NT2/D1 (cell line): Measurements from ENCODE around the gene HINFP.

Experiments
- DNase-seq: peaks from one replicate; pipeline ENCODE4 v3.0.0-alpha.2; 2011; ENCODE audit warnings: low read depth, low spot score
- H3K27me3 ChIP-seq: 2 replicates; pipeline ENCODE4 v1.6.0; 2011; ENCODE audit warnings: mild to moderate bottlenecking; ENCODE audit not compliant: insufficient read length, insufficient read depth
- H3K36me3 ChIP-seq: 2 replicates; pipeline ENCODE4 v1.6.1; 2011; ENCODE audit warnings: mild to moderate bottlenecking, low read length, mixed read lengths; ENCODE audit not compliant: insufficient read depth, insufficient read length
- H3K4me1 ChIP-seq: 2 replicates; pipeline ENCODE4 v1.5.1; 2011; ENCODE audit not compliant: insufficient read depth, insufficient read length
- H3K4me3 ChIP-seq: 2 replicates; pipeline ENCODE4 v1.5.1; 2011; ENCODE audit warnings: low read depth; ENCODE audit not compliant: insufficient read length
- H3K9ac ChIP-seq: 2 replicates; pipeline ENCODE4 v1.6.0; 2011; ENCODE audit warnings: low read depth; ENCODE audit not compliant: insufficient read length
- H3K9me3 ChIP-seq: 2 replicates; pipeline ENCODE4 v1.5.1; 2011; ENCODE audit warnings: mild to moderate bottlenecking, low read length; ENCODE audit not compliant: insufficient read depth
- SUZ12 ChIP-seq: IDR thresholded peaks from 2 replicates; pipeline ENCODE4 v1.6.1; 2011; ENCODE audit not compliant: insufficient read length, insufficient read depth; ENCODE audit errors: extremely low read depth
- YY1 ChIP-seq: IDR thresholded peaks from 2 replicates; pipeline ENCODE4 v1.6.1; 2011; ENCODE audit not compliant: insufficient read length, insufficient read depth
- ZNF274 ChIP-seq: IDR thresholded peaks from 2 replicates; pipeline ENCODE4 v1.6.1; 2011; ENCODE audit warnings: mild to moderate bottlenecking, low read depth, low read length

Gene HINFP

GRCh38 chr11:119121008-119121810 lies at the start of gene HINFP:
Gene HINFP (plus strand): TSS chr11:119121580. CDS start chr11:119126945, 5,365 bp downstream.
- H3K4me3 ChIP-seq: peak within 1 kb of the TSS; percentile 95

GRCh38 chr11:119077839-119078238 lies 43.5 kb upstream of the HINFP start:
- Histone ChIP-seq H3K36me3 (peaks cover 62% of the 10 kb centered on the region), H3K4me3 (no peak overlapping the region), H3K9me3 (no peaks in the 10 kb centered on the region), H3K4me1 (no peaks in the 10 kb centered on the region), H3K27me3 (no peaks in the 10 kb centered on the region), H3K9ac (no peak overlapping the region)
- DNase-seq: no peak
- TF ChIP-seq YY1: no peak
- no peak for TF ChIP-seq SUZ12
- TF ChIP-seq ZNF274: no peak

More at GRCh38 chr11:119121008-119121810, at the start of gene HINFP:
- Histone ChIP-seq H3K9ac (peak within 1 kb of the TSS; percentile 97), H3K27me3 (no peaks in the 10 kb centered on the region), H3K9me3 (no peaks in the 10 kb centered on the region), H3K36me3 (peaks cover 20% of the 10 kb centered on the region), H3K4me1 (no peaks in the 10 kb centered on the region)
- DNase-seq: peak; percentile 99
- TF ChIP-seq YY1 (no peak), SUZ12 (no peak), ZNF274 (no peak)

- DNase-seq: no peak
- no peak overlapping the region for H3K9ac ChIP-seq
- H3K9me3 ChIP-seq: no peaks in the 10 kb centered on the region
- no peak overlapping the region for H3K4me3 ChIP-seq
- H3K27me3 ChIP-seq: no peaks in the 10 kb centered on the region
- TF ChIP-seq ZNF274: no peak
- no peak for TF ChIP-seq YY1
- no peak for TF ChIP-seq SUZ12
- H3K36me3 ChIP-seq: peaks cover 52% of the 10 kb centered on the region
- no peaks in the 10 kb centered on the region for H3K4me1 ChIP-seq
Measured at GRCh38 chr11:119078675-119079420, 42.5 kb upstream of the HINFP start.

GRCh38 chr11:119081682-119082260 lies 39.6 kb upstream of the HINFP start:
- DNase-seq: no peak
- H3K9ac ChIP-seq: no peak overlapping the region
- no peaks in the 10 kb centered on the region for H3K27me3 ChIP-seq
- H3K4me1 ChIP-seq: no peaks in the 10 kb centered on the region
- TF ChIP-seq SUZ12: no peak
- TF ChIP-seq ZNF274: no peak
- TF ChIP-seq YY1: no peak
- no peak overlapping the region for H3K4me3 ChIP-seq
- peaks cover 47% of the 10 kb centered on the region for H3K36me3 ChIP-seq
- H3K9me3 ChIP-seq: no peaks in the 10 kb centered on the region

- TF ChIP-seq YY1: no peak
- TF ChIP-seq SUZ12: no peak
- TF ChIP-seq ZNF274: no peak
- peak within 1 kb of the TSS; percentile 79 for H3K4me3 ChIP-seq
Measured at GRCh38 chr11:119084663-119085436, 36.5 kb upstream of the HINFP start, which contains the start of gene HMBS. Gene HMBS (plus strand): TSS chr11:119084881. CDS start chr11:119085034, 153 bp downstream.

GRCh38 chr11:119085437-119085847 lies 35.9 kb upstream of the HINFP start:
- Histone ChIP-seq H3K27me3 (no peaks in the 10 kb centered on the region), H3K4me1 (no peaks in the 10 kb centered on the region), H3K36me3 (peaks cover 51% of the 10 kb centered on the region), H3K9ac (peak overlapping the region; percentile 87), H3K4me3 (peak overlapping the region; percentile 79), H3K9me3 (no peaks in the 10 kb centered on the region)
- no peak for TF ChIP-seq ZNF274
- TF ChIP-seq SUZ12: no peak
- TF ChIP-seq YY1: no peak
- DNase-seq: no peak

More at GRCh38 chr11:119084663-119085436, 36.5 kb upstream of the HINFP start, which contains the start of gene HMBS:
- H3K27me3 ChIP-seq: no peaks in the 10 kb centered on the region
- H3K9me3 ChIP-seq: no peaks in the 10 kb centered on the region
- peak within 1 kb of the TSS; percentile 87 for H3K9ac ChIP-seq
- DNase-seq: peak; percentile 90
- peaks cover 46% of the 10 kb centered on the region for H3K36me3 ChIP-seq
- no peaks in the 10 kb centered on the region for H3K4me1 ChIP-seq
